ENCODE results near the gene DSCAML1. TPM values are rescaled to one million over a fixed set of nuclear protein-coding genes. Genes with fewer than 3 reads are reported as not detected.

DSCAML1 gene
- total RNA-seq, 1 experiment from 2014 or later: 0.15 TPM

DNA sequence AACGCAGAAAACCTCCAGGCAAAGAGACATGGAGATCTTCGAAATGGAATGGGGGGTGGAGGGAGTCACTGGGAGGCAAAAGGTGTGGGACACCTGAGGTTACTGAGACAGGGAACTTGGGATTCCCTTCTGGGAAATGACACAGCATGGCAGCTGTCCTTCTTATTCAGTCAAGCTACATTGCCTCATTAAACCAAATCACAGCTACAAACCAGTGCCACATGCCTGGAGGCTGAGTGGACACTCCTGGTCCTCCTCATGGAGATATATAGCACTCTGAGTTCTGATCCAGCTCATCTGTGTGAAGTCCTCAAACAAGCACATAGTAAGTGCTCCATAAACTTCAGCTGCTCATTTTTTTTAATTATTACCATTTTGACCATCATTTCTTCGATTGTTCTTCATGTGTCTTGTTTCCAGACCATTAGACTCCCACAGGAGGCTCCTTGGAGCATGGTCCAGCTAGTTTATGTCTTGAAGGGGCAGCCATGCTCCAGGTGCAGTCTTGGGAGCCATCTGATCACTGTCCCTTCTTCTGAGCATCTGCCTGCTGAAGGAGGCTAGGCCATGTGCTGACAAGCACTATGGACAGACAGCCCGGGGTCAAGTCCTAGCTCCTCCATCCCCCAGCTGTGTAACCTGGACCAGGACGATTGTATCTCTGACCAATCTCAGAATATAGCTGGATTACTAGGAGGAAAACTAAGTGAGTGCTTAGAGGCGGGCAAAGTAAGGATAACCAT lies 37.2 kb upstream of the DSCAML1 start:
- H3K4me1 Mint-ChIP-seq: peaks cover 29 to 36% of the 10 kb centered on the region in 2 experiments
- Histone ChIP-seq H3K4me2 (ENCODE audit: insufficient read depth, insufficient read length, low read length) (no peak overlapping the region), H3K79me1 (ENCODE audit: insufficient read depth, low read depth, low read length, poor library complexity, severe bottlenecking) (no peaks in the 10 kb centered on the region), H4K91ac (ENCODE audit: insufficient read length, low read depth, low read length) (no peak overlapping the region), H3K9ac (ENCODE audit: extremely low read depth, insufficient read length, low read length) (no peak overlapping the region), H2AK5ac (ENCODE audit: insufficient read length, low read length) (no peak overlapping the region), H3K18ac (ENCODE audit: insufficient read length, low read depth, low read length) (no peak overlapping the region), H2BK12ac (ENCODE audit: insufficient read length, low read depth, low read length) (no peak overlapping the region), H3K23me2 (ENCODE audit: insufficient read length, low read depth, low read length, poor library complexity, severe bottlenecking) (no peaks in the 10 kb centered on the region), H3K4me1 (ENCODE audit: insufficient read depth, low read length) (no peaks in the 10 kb centered on the region), H3K27ac (ENCODE audit: insufficient read length, low read depth, low read length) (no peak overlapping the region), H2BK120ac (ENCODE audit: low read depth, low read length, poor library complexity, severe bottlenecking) (no peak overlapping the region), H2BK5ac (ENCODE audit: insufficient read length, low read length) (no peak overlapping the region), H4K8ac (replicated peaks; ENCODE audit: insufficient read length, low read depth, low read length) (no peak overlapping the region), H3K27me3 (ENCODE audit: insufficient read depth, low read length) (no peaks in the 10 kb centered on the region), H3K4ac (ENCODE audit: low read depth, low read length) (no peak overlapping the region), H2BK20ac (ENCODE audit: low read depth, low read length, poor library complexity, severe bottlenecking) (no peak overlapping the region), H3K9me3 (ENCODE audit: control insufficient read depth, low read depth, low read length) (no peaks in the 10 kb centered on the region), H2BK15ac (ENCODE audit: low read depth, low read length) (no peak overlapping the region), H4K20me1 (ENCODE audit: control insufficient read depth, insufficient read depth, insufficient read length) (peaks cover 2% of the 10 kb centered on the region), H3K23ac (ENCODE audit: insufficient read length, low read depth, low read length) (no peak overlapping the region), H3K56ac (ENCODE audit: insufficient read length, low read depth, low read length) (no peak overlapping the region), H3K14ac (ENCODE audit: insufficient read depth, low read length) (no peak overlapping the region), H2AFZ (ENCODE audit: low read length) (no peak overlapping the region), H3K79me2 (ENCODE audit: insufficient read depth, low read length) (no peaks in the 10 kb centered on the region), H3T11ph (ENCODE audit: low read length) (no peak overlapping the region), H4K5ac (ENCODE audit: insufficient read length, low read depth, low read length) (no peak overlapping the region)
- no CpG with 5 or more reads among the region's 6 CpGs for WGBS (ENCODE audit: extremely low coverage, insufficient read length, low lambda C conversion rate)
- peaks cover 6% of the 10 kb centered on the region for H3K27me3 Mint-ChIP-seq (ENCODE audit: low read depth)
- peaks cover 0 to 5% (median 0%) of the 10 kb centered on the region in 3 experiments; a peak in 2 of 7 replicates for H3K36me3 Mint-ChIP-seq (ENCODE audit: insufficient read depth in 1 of 3, low read depth in 3 of 3)
- TF ChIP-seq, protein P1, sequence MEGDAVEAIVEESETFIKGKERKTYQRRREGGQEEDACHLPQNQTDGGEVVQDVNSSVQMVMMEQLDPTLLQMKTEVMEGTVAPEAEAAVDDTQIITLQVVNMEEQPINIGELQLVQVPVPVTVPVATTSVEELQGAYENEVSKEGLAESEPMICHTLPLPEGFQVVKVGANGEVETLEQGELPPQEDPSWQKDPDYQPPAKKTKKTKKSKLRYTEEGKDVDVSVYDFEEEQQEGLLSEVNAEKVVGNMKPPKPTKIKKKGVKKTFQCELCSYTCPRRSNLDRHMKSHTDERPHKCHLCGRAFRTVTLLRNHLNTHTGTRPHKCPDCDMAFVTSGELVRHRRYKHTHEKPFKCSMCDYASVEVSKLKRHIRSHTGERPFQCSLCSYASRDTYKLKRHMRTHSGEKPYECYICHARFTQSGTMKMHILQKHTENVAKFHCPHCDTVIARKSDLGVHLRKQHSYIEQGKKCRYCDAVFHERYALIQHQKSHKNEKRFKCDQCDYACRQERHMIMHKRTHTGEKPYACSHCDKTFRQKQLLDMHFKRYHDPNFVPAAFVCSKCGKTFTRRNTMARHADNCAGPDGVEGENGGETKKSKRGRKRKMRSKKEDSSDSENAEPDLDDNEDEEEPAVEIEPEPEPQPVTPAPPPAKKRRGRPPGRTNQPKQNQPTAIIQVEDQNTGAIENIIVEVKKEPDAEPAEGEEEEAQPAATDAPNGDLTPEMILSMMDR (conservative IDR thresholded peaks at IDR 0.05): no peak
- no peak overlapping the region for H3K4me3 Mint-ChIP-seq
- peak; percentile 17 for DNase-seq
- no peaks in the 10 kb centered on the region for H3K9me3 Mint-ChIP-seq
- H3K27ac Mint-ChIP-seq: no peak overlapping the region; a peak in 1 of 7 replicates

Measured in H9 (cell line).